Posterior cingulate gyrus (tissue), 11 donors: ENCODE measurements around the gene CYB5R2.
A peak's percentile ranks its signal among the peaks of the same experiment; 100 is the strongest.

Experiments used
- DNase-seq, 10 donors: peaks; one replicate each; pipeline versions ENCODE4 v3.0.0 to v3.0.0-alpha.2; 2020 to 2021; ENCODE audit warnings: mixed read lengths in 3 of 10
- intact Hi-C: fragments of 100-400 bp; cut with DNase I; formaldehyde crosslinking; loops from one replicate; pipeline ENCODE4 v1.15.1; 2023

CYB5R2 gene

GRCh38 chr11:7672960-7673723, at the start of gene CYB5R2:
Gene CYB5R2 (minus strand): TSS chr11:7673500. CDS start chr11:7672825, 675 bp downstream.
- DNase-seq: peak in 9 of 10 donors; percentile 45 to 94 (median 71)
- intact Hi-C loops: no loop called here

DNA sequence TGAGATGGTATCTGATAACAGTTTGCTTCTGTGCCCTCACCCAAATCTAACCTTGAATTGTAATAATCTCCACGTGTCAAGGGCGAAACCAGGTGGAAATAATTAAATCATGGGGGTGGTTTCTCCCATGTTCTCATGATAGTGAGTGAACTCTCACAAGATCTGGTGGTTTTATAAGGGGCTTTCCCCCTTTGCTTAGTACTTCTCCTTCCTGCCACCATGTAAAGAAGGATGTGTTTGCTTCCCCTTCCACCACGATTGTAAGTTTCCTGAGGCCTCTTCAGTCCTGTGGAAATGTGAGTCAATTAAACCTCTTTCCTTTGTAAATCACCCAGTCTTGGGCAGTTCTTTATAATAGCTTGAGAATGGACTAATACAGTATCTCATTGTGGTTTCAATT, 41.5 kb upstream of the CYB5R2 start:
- no peak for DNase-seq
- intact Hi-C loops: no loop called here

DNA sequence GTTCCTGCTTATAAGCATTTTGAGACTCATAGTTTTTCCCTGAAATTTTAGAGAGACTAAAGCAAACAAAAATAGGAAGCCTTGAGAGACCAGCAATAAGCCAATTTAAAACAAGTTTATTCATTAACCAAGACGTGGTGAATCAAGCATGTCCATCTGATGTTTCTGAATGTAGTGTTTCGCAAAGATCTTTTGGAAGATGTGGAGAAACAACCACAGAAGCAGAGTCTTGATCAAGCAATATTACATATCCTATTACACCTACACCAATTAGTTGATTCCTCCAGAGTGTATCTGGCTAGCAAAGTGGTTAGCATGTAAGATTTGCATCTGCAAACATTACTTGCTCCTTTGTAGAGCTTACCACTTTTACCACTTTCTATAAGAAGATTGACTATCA, 33.1 kb upstream of the CYB5R2 start, which contains the start of gene OVCH2:
OVCH2 (minus strand) TSS at position 101 of the 400 bp plus-strand sequence; CDS start at position 18, 83 bp downstream.
- no peak for DNase-seq
- intact Hi-C loops: no loop called here

DNA sequence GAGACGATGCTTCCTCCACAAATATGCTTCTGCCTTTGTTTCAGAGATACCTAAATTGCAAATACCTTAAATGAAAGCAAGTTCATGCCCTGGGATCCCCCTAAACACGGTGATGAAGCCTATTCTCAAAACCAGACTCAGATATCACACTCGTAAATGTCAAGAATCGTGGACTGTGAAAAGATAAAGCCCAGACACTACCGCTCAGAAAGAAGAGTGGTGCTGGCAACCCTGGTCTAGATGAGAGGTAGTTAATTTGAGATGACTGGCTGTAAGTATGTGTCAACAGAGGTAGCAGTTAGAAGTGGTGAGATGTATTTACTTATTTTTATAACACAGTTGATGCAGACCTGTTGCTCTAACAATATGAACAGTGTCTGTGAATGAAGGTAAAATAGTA, 30.4 kb upstream of the CYB5R2 start:
- DNase-seq: no peak

GRCh38 chr11:7696424-7696823, 23.1 kb upstream of the CYB5R2 start:
- intact Hi-C loops: no loop called here
- DNase-seq: no peak

More for the DNA sequence above, 30.4 kb upstream of the CYB5R2 start:
- intact Hi-C loops: no loop called here

DNA sequence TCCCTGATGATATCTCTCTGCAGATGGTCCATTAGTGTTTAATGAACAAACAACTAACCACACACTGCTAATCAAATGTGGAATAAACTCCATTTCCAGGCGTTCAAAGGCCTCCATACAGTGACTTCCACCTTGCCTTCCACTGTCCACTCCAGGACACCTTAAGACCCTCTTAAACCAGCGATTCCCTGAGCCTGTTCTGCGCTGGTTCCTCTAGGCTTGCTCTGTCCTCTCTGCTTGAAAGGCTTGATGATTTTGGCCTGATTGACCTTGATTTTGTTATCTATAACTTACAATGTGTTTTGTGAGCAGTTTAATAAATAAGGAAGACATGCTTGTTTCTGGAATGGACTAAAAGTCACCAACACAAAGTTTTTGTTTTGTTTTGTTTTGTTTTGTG, 20.9 kb upstream of the CYB5R2 start:
- intact Hi-C loops: loop anchor here (5.0 kb wide), 2 partner anchors 182 to 597 kb away; partner anchors contain the start of gene PPFIBP2
- DNase-seq: no peak

DNA sequence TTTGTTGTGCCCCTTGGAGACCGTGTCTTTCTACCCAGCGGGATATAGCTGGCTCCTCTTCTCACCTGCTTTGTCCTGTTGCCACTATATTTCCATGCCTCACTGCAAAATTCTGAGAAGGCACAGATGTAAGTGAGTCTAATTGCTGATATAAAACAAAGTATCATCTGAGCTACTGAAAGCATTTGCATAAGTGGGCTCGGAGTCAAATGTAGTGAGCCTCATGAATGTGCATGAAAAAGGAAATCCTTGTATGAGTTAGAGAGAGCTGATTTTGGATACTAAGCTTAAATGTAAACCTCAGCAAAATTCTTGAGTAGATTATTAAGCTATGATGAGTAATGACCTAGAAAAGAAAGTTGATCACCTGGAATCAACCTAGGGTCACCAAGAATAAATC, 19.1 kb upstream of the CYB5R2 start:
- no peak for DNase-seq
- intact Hi-C loops: loop anchor here (5.0 kb wide), 2 partner anchors 180 to 595 kb away; partner anchors contain the start of gene PPFIBP2

- DNase-seq: no peak
- intact Hi-C loops: loop anchor here (5.0 kb wide), 2 partner anchors 180 to 595 kb away; partner anchors contain the start of gene PPFIBP2
Measured at GRCh38 chr11:7691759-7692350, 18.6 kb upstream of the CYB5R2 start.

DNA sequence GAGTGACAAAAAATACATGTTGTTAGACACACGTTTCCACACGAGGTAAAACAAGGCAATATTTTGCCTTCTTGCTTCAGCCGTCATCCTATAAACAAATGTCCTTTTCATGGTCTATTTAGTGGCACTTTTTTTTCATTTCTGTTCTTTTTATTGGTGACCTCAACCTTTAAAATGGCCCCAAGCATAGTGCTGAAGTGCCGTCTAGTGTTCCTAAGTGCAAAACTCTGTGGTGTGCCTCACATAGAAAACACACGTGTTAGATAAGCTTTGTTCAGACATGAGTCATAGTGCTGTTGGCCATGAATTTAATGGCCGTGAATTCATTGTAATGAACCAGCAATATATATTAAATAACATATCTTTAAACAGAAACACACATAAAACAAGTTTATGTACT, 17.3 kb upstream of the CYB5R2 start:
- DNase-seq: no peak
- intact Hi-C loops: loop anchor here (5.0 kb wide), 2 partner anchors 178 to 593 kb away; partner anchors contain the start of gene PPFIBP2

- intact Hi-C loops: loop anchor here (5.0 to 10.0 kb wide), 3 partner anchors 244 to 547 kb away; partner anchors contain the start of gene SYT9
- no peak for DNase-seq
Measured at GRCh38 chr11:7689239-7689638, 15.9 kb upstream of the CYB5R2 start.

DNA sequence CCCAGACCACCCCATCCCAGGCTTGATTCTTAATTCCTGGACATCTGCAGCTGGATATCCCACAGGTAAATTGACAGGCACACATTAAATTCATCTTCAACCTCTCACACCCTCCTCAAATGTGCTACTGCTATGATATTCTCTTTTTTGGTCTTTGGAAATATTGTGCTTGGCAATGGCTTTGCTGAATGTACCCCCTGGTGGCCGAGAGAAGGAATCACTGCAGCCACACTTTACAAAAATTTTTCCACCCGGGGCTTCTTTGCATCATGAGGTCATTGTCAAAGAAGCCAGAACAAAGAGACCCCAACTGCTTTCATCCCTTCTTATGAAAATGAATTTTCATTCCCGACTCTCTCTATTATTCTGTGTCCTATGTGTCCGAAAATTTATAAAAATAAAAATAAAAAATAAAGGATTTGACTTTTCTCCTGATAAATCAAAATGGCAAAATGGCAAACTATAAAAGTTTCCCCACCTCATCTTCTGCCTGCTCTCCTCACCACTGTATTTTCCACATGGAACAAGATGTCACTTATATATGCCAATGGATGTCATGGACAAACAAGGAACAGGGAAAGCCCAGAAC, 15.0 kb upstream of the CYB5R2 start:
- peak in 3 of 10 donors; percentile 11 to 81 (median 31) for DNase-seq
- intact Hi-C loops: loop anchor here (5.0 to 10.0 kb wide), 3 partner anchors 244 to 546 kb away; partner anchors contain the start of gene SYT9

GRCh38 chr11:7687386-7687785, 14.1 kb upstream of the CYB5R2 start:
- intact Hi-C loops: loop anchor here (5.0 to 10.0 kb wide), 3 partner anchors 243 to 545 kb away; partner anchors contain the start of gene SYT9
- no peak for DNase-seq

DNA sequence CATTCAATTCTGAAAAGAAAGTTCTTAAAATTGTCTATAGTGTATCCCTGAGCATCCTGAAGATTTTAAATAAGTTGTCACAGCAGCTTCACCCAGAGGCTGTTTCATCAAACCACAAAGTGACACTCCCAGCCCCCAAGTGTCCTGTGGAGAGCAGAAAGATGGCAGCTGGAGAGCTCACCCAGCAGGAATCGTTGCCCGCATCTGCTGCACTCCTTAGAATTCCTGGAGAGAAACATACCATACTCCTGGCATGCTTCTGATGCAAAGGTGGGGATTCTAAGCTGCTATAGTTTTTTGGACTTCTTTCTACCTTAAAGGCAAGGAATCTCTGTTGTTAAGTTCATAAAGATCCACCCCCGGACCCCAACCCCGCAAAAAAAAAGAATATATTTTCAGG, 13.5 kb upstream of the CYB5R2 start:
- intact Hi-C loops: loop anchor here (5.0 to 10.0 kb wide), 3 partner anchors 242 to 544 kb away; partner anchors contain the start of gene SYT9

GRCh38 chr11:7683571-7683970, 10.3 kb upstream of the CYB5R2 start:
- DNase-seq: no peak
- intact Hi-C loops: loop anchor here (10.0 kb wide), 2 partner anchors 239 to 429 kb away; partner anchors contain the start of gene SYT9

More for the DNA sequence above, 13.5 kb upstream of the CYB5R2 start:
- DNase-seq: no peak

GRCh38 chr11:7677796-7678201, 4.5 kb upstream of the CYB5R2 start:
- intact Hi-C loops: no loop called here
- no peak for DNase-seq

- no peak for DNase-seq
- intact Hi-C loops: no loop called here
Measured at GRCh38 chr11:7677071-7677470, 3.8 kb upstream of the CYB5R2 start.

GRCh38 chr11:7675631-7676030, 2.3 kb upstream of the CYB5R2 start:
- intact Hi-C loops: no loop called here
- no peak for DNase-seq

GRCh38 chr11:7673724-7674434, 579 bp upstream of the CYB5R2 start:
- DNase-seq: peak in 2 of 10 donors; percentile 19 to 83
- intact Hi-C loops: no loop called here

DNA sequence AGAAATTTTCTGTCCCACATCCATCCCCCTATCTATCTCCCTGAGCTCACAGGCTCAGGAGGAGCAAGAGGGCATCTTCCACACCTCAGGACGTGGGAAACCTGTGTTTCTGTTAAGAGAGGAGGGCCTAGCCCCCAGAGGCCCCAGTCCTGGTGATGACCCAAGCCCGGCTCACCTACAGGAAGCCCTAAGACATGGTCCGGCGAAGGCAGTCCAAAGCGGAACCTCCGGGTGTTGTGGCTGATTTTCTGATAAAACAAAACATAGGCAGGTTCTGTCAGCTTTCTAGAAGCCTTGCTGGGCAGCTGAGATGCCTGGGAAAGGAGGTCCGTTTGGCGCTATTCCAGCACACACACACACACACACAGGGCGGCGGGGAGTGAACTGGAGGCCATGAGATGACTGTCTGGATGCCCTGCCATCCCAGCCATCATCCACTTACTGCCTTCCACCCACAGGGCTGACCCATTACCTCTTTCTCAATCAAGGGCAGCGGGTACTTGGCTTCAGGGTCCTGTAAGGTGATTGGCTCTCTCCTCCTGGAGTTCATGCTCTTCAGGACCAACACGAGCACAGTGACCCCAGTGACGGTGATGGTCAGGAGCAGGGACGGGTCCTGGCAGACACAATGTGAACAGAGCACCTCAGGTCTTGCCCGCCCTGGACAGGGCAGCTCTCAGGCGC, 882 bp downstream of the CYB5R2 start:
- intact Hi-C loops: no loop called here
- DNase-seq: no peak
